Measurements from ENCODE around the gene L3MBTL4.

Gene L3MBTL4

DNA sequence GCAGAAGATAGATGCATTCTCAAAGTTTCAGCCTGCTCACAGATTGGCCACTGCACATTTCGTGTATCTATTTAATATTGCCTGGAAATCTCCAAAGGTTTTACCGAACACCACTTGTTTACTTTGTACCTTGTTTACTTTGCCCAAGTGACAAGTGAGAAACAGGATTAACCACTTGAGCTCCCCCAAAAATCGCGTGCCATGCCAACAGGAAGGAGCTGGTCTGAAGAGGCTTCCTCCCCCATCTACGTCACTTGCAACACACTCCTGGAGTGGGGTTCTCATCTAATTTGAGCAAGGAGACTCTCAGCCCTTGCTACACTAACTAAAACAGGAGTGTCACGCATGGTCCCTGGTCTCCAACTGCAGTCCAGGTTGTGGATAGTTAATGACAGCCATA is 306.9 kb downstream of the L3MBTL4 start:
- DNase-seq (ENCODE audit: extremely low spot score) = no peak
- CTCF ChIA-PET = interaction anchor here (1.4 kb wide), 1 partner anchor 13 kb away, joined by 3 read pairs; no protein-coding TSS in a partner anchor
- POLR2A ChIA-PET = no interaction called here
- TF ChIP-seq, protein P1, sequence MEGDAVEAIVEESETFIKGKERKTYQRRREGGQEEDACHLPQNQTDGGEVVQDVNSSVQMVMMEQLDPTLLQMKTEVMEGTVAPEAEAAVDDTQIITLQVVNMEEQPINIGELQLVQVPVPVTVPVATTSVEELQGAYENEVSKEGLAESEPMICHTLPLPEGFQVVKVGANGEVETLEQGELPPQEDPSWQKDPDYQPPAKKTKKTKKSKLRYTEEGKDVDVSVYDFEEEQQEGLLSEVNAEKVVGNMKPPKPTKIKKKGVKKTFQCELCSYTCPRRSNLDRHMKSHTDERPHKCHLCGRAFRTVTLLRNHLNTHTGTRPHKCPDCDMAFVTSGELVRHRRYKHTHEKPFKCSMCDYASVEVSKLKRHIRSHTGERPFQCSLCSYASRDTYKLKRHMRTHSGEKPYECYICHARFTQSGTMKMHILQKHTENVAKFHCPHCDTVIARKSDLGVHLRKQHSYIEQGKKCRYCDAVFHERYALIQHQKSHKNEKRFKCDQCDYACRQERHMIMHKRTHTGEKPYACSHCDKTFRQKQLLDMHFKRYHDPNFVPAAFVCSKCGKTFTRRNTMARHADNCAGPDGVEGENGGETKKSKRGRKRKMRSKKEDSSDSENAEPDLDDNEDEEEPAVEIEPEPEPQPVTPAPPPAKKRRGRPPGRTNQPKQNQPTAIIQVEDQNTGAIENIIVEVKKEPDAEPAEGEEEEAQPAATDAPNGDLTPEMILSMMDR (IDR thresholded peaks at IDR 0.05; ENCODE audit: control extremely low read depth, extremely low read depth, low read depth, missing control alignments) = no peak

DNA sequence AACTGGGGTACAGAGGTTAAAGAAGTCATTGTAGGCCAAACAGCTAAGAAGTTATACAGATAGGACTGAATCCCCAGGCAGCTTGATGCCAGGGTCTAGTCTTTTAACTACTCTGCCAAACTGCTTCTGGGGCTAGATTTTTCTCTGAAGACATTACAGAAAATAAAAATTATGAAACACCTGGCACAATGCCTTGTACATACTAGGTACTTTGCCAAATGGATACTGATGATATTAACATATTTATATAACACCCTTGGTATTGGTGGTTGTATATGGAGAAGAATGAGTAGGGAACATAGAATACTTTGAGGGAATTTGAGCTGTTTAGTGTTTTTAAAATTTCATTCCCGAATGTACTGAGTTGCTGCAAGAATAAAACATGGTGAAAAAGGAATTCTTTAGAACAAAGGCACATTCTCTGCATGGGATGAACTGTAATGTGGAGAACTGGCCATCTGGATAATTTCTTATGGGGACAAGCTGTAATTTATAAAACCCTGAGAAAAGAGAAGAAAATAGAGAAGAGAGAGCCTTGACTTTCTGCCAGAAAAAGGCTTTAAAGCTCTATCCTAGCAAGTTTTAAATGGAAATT is 308.5 kb downstream of the L3MBTL4 start:
- CTCF ChIA-PET = interaction anchor here (1.3 to 1.6 kb wide), 3 partner anchors 13 to 86 kb away, joined by 3 read pairs; no protein-coding TSS in a partner anchor
- POLR2A ChIA-PET = no interaction called here
- TF ChIP-seq, protein P1 (IDR thresholded peaks at IDR 0.05; ENCODE audit: control extremely low read depth, extremely low read depth, low read depth, missing control alignments) = no peak
- no peak for DNase-seq (ENCODE audit: extremely low spot score)

- DNase-seq (ENCODE audit: extremely low spot score) = no peak
- TF ChIP-seq, protein P1 (IDR thresholded peaks at IDR 0.05; ENCODE audit: control extremely low read depth, extremely low read depth, low read depth, missing control alignments) = no peak
- CTCF ChIA-PET = interaction anchor here (1.0 kb wide), 1 partner anchor 9 kb away, joined by 4 read pairs; no protein-coding TSS in a partner anchor
- POLR2A ChIA-PET = no interaction called here
These were observed 311.0 kb downstream of the L3MBTL4 start for GRCh38 chr18:6103741-6104140.

DNA sequence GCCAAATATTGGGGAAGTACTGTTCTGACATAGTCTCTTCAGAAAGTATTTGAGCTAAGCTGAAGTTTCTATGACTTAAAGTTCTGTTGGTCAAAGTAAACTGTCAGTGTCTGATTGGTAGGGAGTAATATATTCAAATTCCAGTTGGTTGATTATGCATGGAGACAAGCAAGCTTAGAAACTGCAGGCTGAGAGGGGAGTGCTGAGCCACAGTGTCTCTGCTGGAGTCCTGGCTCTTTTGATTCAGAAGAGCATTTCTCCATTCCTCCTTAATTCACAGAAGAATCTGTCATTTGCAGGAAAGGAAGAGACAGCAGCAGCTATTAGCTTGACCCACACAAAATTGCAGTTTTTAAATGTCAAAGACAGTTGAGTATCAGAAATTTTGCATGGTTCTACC is 318.0 kb downstream of the L3MBTL4 start:
- TF ChIP-seq, protein P1 (IDR thresholded peaks at IDR 0.05; ENCODE audit: control extremely low read depth, extremely low read depth, low read depth, missing control alignments) = no peak
- POLR2A ChIA-PET = no interaction called here
- CTCF ChIA-PET = no interaction called here
- DNase-seq (ENCODE audit: extremely low spot score) = no peak

GRCh38 chr18:6088432-6088831 is 326.3 kb downstream of the L3MBTL4 start:
- ChIA-PET POLR2A (no interaction called here), CTCF (interaction anchor here (1.5 to 1.6 kb wide), 2 partner anchors 29 to 117 kb away, joined by 3 read pairs; no protein-coding TSS in a partner anchor)
- DNase-seq (ENCODE audit: extremely low spot score) = no peak
- TF ChIP-seq, protein P1 (IDR thresholded peaks at IDR 0.05; ENCODE audit: control extremely low read depth, extremely low read depth, low read depth, missing control alignments) = no peak

DNA sequence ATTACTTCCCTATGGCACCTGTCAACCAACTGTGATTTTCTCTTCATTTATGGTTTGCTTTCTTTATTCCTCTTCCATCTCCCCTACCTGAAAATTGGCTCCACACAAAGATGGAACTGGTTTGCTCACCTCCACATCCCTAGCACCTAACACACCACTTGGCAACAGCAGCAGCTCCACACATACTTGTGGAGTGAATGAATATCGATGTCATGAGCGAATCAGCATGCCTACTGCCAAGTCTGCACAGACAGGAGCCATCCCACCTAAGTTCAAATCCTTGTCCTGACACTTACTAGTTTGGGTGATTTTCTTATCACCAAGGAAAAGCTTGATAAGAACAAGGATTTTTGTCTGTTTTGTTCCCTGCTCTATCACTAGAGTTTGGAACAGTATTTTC is 328.0 kb downstream of the L3MBTL4 start:
- ChIA-PET POLR2A (no interaction called here), CTCF (interaction anchor here (1.0 kb wide), 1 partner anchor 10 kb away, joined by 3 read pairs; no protein-coding TSS in a partner anchor)
- TF ChIP-seq, protein P1 (IDR thresholded peaks at IDR 0.05; ENCODE audit: control extremely low read depth, extremely low read depth, low read depth, missing control alignments) = no peak
- DNase-seq (ENCODE audit: extremely low spot score) = no peak
